RWPE1 (cell line): ENCODE measurements around the gene VPS52.
A peak's percentile ranks its signal among the peaks of the same experiment; 100 is the strongest.

Source experiments
- CTCF ChIA-PET: fragments of 350-600 bp; sonication (Branson Sonifier 250); formaldehyde crosslinking; extraction: SDS; loops from one replicate; lab custom pipeline; 2021; lab: Yijun Ruan, JAX
- POLR2A ChIA-PET: fragments of 400-600 bp; formaldehyde crosslinking; extraction: SDS; loops from one replicate; lab custom pipeline; 2020; ENCODE audit warnings: antibody characterized with exemption; ENCODE audit not compliant: low non-redundant PET; lab: Yijun Ruan, JAX
- DNase-seq: peaks from one replicate; pipeline ENCODE4 v3.0.0; 2012; ENCODE audit warnings: low spot score
- H3K27ac ChIP-seq: fragments of 450-650 bp; 2 replicates; pipeline ENCODE4 v1.5.1; 2017
- TF ChIP-seq, protein P1 (sequence below): fragments of 450-650 bp; conservative IDR thresholded peaks from 2 replicates; pipeline ENCODE4 v1.5.1; 2017; ENCODE audit warnings: low read depth, mild to moderate bottlenecking

The VPS52 gene

DNA sequence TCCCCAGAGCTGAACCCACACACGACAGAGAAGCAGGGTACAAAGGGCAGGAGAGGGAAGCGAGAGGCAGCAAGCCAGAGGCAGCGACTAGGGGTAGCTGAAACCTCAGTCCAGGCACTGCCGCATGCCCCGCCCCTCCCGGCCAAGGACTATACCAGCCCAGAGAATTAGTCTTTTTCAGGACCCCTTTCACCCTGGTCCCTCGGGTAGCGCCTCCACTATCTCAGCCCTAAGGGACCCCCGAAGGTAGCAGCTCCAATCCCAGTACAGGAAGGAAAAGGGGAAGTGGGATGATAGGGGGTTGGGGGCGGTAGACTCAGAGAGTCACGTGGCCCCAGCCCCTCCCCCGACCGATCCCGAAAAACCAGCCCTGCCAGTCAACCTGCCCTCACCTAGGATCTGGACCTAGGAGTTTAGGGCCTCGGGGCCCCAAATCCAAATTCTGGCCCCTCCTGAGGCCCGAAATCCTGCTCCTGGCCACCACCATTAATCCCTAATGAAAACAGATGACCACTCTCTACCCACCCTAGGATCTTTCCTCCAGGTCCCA, 25.8 kb upstream of the VPS52 start:
- CTCF ChIA-PET = no interaction called here
- DNase-seq = peak; percentile 77
- peak overlapping the region; percentile 98 for H3K27ac ChIP-seq
- POLR2A ChIA-PET = interaction anchor here (1.1 to 3.6 kb wide), 2 partner anchors 9 to 21 kb away, joined by 4 to 14 read pairs; partner anchors contain the start of genes B3GALT4 and WDR46
- TF ChIP-seq, protein P1, sequence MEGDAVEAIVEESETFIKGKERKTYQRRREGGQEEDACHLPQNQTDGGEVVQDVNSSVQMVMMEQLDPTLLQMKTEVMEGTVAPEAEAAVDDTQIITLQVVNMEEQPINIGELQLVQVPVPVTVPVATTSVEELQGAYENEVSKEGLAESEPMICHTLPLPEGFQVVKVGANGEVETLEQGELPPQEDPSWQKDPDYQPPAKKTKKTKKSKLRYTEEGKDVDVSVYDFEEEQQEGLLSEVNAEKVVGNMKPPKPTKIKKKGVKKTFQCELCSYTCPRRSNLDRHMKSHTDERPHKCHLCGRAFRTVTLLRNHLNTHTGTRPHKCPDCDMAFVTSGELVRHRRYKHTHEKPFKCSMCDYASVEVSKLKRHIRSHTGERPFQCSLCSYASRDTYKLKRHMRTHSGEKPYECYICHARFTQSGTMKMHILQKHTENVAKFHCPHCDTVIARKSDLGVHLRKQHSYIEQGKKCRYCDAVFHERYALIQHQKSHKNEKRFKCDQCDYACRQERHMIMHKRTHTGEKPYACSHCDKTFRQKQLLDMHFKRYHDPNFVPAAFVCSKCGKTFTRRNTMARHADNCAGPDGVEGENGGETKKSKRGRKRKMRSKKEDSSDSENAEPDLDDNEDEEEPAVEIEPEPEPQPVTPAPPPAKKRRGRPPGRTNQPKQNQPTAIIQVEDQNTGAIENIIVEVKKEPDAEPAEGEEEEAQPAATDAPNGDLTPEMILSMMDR = no peak

DNA sequence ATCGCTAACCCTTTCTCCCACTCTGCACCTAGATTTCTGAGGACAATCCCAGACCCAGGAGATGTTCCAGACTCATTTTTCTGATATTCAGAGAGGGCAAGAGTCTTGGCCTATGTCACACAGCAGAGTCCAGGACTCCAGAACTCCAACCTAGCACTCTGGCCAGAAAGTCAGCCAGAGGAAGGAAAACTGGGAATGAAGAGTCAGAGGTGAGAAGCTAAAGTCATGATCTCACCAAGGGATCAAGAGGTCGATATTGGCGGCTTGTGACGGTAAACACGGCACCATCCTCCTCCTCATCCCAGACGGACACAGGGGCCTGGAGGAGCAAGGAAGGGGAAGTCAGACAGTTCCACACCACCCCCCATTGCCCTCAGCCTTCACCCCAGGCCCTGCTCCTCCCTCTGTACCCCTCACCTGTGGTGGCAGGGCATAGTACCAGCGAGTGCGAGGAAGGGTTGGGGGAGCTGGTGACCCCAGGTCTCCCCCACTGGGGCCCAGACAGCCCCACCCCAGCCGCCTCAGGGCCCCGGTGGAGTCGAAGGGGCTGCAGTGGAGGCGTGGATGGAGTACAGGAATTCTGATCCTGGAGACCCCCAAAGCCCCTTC, 25.2 kb upstream of the VPS52 start:
- H3K27ac ChIP-seq = peak overlapping the region; percentile 98
- CTCF ChIA-PET = no interaction called here
- no peak for DNase-seq
- TF ChIP-seq, protein P1 = no peak
- POLR2A ChIA-PET = interaction anchor here (1.1 to 3.6 kb wide), 2 partner anchors 8 to 20 kb away, joined by 4 to 14 read pairs; partner anchors contain the start of genes B3GALT4 and WDR46

DNA sequence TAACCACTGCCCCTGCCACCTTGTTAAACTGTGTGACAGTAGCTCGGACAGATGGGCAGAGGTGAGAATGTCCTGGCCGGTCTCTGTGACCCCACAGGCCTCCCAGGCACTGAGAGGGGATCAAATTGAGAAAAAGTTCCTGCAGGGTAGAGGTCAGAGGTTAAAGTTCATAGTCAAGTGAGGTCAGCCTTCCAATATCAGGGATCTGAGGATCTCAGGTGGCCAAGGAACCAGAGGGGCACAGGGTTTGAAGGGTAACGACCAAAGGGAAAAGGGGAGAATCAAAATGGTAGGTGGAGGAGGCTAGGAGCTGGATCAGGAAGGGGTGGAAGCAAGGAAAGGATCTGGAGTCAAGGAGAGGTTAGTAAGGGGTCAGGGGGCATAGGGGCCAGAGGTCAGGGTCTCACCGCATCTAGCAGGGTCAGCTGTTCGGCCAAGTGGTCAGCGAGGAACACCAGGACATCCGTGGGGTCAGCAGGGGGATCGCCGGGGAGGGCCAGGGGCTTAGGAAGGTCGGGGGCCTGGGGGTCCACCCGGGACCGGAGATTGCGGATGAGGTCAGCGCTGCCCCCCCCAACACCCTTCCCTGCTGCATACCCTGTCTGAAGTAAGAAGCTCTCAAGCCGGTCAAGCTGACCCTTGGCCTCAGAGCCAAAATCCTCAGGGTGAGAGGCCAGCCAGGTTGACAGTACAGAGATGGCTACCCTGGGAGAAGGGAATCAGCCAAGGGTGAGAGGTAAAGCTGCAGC, 24.1 kb upstream of the VPS52 start:
- DNase-seq = no peak
- POLR2A ChIA-PET = no interaction called here
- TF ChIP-seq, protein P1 = no peak
- peak overlapping the region; percentile 98 for H3K27ac ChIP-seq
- CTCF ChIA-PET = no interaction called here

DNA sequence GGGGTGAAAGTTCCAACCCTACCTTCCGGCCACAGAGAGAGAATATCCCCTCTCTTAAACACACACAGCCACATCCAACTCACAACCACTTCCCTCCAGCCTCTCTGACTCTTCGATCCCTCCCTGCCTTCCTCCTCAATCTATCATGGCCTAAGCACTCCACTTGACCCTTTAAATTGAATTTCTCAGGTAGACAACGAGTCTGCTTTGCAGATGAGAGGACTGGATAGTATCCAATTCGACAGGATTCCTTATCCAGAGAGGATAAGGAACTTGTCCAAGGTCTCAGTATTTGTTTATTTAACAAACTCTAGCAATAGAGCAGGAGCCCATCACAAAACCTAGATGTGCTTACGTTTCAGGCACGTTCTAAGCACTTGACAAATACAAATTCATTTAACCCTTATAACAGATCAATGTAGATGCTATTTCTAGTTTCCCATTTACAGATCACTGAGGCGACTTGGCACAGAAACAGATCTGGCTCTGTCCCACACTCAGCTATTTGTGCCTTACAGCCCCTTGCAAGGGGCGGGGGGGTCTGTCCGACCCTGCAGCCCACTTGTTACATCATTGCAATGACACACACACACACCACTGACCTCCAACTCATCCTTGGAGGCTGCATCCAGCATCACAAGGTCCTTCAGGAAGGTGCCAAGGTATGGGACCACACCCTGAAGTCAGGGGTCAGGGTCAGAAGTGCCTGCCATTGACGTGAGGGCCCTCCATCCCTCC, 22.6 kb upstream of the VPS52 start:
- ChIA-PET CTCF (no interaction called here), POLR2A (no interaction called here)
- TF ChIP-seq, protein P1 = no peak
- H3K27ac ChIP-seq = peak overlapping the region; percentile 39
- DNase-seq = no peak

DNA sequence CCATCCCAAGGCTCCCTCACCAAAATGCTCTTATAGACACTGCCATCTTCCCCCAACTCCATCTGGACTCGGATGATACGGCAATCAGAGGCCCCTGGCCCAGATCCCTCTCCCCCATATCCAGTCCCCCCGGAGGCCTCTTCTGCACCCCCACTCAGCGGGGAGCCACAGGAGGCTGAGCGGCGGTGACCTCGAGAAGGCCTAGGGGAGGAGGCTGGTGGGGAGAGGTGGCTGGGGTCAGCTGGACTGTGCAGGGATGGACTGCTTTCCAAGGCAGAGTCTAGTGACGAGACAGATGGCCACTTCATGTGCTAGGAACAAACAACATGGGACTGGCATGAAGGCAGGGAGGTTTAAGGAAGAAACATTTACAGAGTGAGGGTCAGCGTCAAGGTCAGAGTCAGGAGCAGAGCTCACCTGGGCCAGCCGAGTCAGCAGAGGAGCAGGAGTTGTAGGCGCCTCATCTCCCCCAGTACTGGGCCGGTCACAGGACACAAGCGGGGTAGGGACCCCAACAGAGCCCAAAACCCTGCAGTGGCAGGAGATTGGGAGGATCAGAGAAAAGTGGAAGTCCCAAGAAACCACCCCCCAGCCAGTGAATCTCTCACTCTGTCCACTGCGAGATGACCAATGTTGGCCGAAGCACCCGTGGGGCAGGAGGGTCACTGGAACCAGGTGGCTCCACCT, 21.5 kb upstream of the VPS52 start:
- DNase-seq = no peak
- peak overlapping the region; percentile 39 for H3K27ac ChIP-seq
- ChIA-PET POLR2A (interaction anchor here (0.6 kb wide), 1 partner anchor 8 kb away, joined by 5 read pairs; no protein-coding TSS in a partner anchor), CTCF (interaction anchor here (0.6 to 1.7 kb wide), 2 partner anchors 15 to 167 kb away, joined by 3 read pairs; no protein-coding TSS in a partner anchor)
- TF ChIP-seq, protein P1 = no peak
